Testis (tissue), 2 donors: ENCODE data around the gene PRKAR2B.

Experiments
- POLR2A ChIP-seq: fragments of 450-650 bp; IDR thresholded peaks from one replicate; pipeline ENCODE4 v1.6.1; 2017; ENCODE audit warnings: antibody characterized with exemption, mild to moderate bottlenecking, moderate library complexity
- TF ChIP-seq, protein P1 (sequence below), 3 experiments: fragments of 450-650 bp in 2 of 3; fragments of 200-600 bp in 1 of 3; sonication (generic) in 1 of 3; IDR thresholded peaks; one replicate each; pipeline ENCODE4 v1.5.1; 2016 to 2019; ENCODE audit warnings: antibody characterized with exemption in 3 of 3, mild to moderate bottlenecking in 2 of 3, moderate library complexity in 1 of 3

DNA sequence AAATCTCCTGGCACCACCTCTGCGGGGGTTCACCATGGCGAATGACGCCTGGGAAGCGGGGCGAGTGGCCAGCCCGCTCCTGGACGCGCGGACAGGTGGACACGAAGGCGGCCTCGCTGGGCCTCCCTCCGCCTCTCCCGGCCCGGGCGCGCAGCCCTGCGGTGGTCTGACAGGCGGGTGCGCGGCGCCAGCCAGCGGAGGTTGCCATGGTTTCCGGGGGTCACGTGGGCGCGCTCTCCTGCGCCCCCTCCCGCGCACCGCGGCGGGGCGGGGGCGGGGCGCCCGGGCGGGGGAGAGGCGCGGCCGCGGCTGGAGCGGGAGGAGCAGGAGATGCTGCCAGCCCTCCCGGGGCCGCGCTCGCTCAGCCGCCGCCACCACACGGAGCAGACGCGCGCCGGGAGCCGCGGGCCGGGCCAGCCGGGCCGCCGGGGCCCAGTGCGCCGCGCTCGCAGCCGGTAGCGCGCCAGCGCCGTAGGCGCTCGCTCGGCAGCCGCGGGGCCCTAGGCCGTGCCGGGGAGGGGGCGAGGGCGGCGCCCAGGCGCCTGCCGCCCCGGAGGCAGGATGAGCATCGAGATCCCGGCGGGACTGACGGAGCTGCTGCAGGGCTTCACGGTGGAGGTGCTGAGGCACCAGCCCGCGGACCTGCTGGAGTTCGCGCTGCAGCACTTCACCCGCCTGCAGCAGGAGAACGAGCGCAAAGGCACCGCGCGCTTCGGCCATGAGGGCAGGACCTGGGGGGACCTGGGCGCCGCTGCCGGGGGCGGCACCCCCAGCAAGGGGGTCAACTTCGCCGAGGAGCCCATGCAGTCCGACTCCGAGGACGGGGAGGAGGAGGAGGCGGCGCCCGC lies at the start of gene PRKAR2B:
- TF ChIP-seq, protein P1, sequence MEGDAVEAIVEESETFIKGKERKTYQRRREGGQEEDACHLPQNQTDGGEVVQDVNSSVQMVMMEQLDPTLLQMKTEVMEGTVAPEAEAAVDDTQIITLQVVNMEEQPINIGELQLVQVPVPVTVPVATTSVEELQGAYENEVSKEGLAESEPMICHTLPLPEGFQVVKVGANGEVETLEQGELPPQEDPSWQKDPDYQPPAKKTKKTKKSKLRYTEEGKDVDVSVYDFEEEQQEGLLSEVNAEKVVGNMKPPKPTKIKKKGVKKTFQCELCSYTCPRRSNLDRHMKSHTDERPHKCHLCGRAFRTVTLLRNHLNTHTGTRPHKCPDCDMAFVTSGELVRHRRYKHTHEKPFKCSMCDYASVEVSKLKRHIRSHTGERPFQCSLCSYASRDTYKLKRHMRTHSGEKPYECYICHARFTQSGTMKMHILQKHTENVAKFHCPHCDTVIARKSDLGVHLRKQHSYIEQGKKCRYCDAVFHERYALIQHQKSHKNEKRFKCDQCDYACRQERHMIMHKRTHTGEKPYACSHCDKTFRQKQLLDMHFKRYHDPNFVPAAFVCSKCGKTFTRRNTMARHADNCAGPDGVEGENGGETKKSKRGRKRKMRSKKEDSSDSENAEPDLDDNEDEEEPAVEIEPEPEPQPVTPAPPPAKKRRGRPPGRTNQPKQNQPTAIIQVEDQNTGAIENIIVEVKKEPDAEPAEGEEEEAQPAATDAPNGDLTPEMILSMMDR (IDR thresholded peaks at IDR 0.05): peak in 1 of 3 experiments; percentile 26
- no peak for TF ChIP-seq POLR2A
